CD14-positive monocyte (primary cell): ENCODE measurements around the gene DTWD2. TPM values are rescaled to one million over a fixed set of nuclear protein-coding genes. Genes with fewer than 3 reads are reported as not detected.
"Not testable (repeated sequence)": the region's sequence is repeated elsewhere in the genome, so short reads cannot be mapped to it uniquely, and the experiment has no call there.

ENCODE experiments used
- DNase-seq, 3 donors: peaks; one replicate each; pipeline ENCODE4 v3.0.0-alpha.2; 2011 to 2022
- H2AFZ ChIP-seq: 2 replicates; pipeline ENCODE4 v1.6.0; 2012; ENCODE audit warnings: mild to moderate bottlenecking, low read depth, low read length, inconsistent platforms; ENCODE audit not compliant: insufficient read depth, poor library complexity, severe bottlenecking
- H3K27ac ChIP-seq, 2 donors: 1 replicate in 1 of 2; 2 replicates in 1 of 2; pipeline ENCODE4 v1.5.1; 2012 to 2013; ENCODE audit warnings: low read length in 2 of 2, control low read depth in 1 of 2, inconsistent platforms in 1 of 2, low read depth in 1 of 2, mild to moderate bottlenecking in 1 of 2
- H3K27me3 ChIP-seq, 2 donors: one replicate each; pipeline versions ENCODE4 v1.6.0 to v1.6.1; 2011 to 2013; ENCODE audit warnings: low read length in 2 of 2; ENCODE audit not compliant: control insufficient read depth in 2 of 2, insufficient read depth in 2 of 2
- H3K36me3 ChIP-seq, 2 donors: replicated peaks in 1 of 2; 1 replicate in 1 of 2; 2 replicates in 1 of 2; pipeline versions ENCODE4 v1.5.1 to v1.6.1; 2012 to 2013; ENCODE audit warnings: low read length in 2 of 2, control low read depth in 1 of 2, inconsistent platforms in 1 of 2, mild to moderate bottlenecking in 1 of 2; ENCODE audit not compliant: insufficient read depth in 2 of 2, control insufficient read depth in 1 of 2
- H3K4me1 ChIP-seq, 2 donors: 1 replicate in 1 of 2; 2 replicates in 1 of 2; pipeline versions ENCODE4 v1.5.1 to v1.6.1; 2012 to 2013; ENCODE audit warnings: low read length in 2 of 2, control low read depth in 1 of 2, inconsistent platforms in 1 of 2, mild to moderate bottlenecking in 1 of 2, moderate library complexity in 1 of 2; ENCODE audit not compliant: insufficient read depth in 2 of 2, control insufficient read depth in 1 of 2
- H3K4me2 ChIP-seq: replicated peaks from 2 replicates; pipeline ENCODE3; 2012; ENCODE audit warnings: low read length, moderate library complexity, mild to moderate bottlenecking; ENCODE audit not compliant: poor library complexity, severe bottlenecking; ENCODE audit errors: extremely low read depth
- H3K4me3 ChIP-seq, 3 experiments: fragments of 200-600 bp in 1 of 3; sonication (generic) in 1 of 3; replicated peaks in 1 of 3; 1 replicate in 2 of 3; 2 replicates in 1 of 3; pipeline ENCODE4 v1.5.1; 2011 to 2013; ENCODE audit warnings: low read length in 3 of 3, mild to moderate bottlenecking in 3 of 3, control low read depth in 2 of 3, low read depth in 2 of 3, inconsistent platforms in 1 of 3, moderate library complexity in 1 of 3
- H3K79me2 ChIP-seq: 2 replicates; pipeline ENCODE4 v1.6.0; 2012; ENCODE audit warnings: mild to moderate bottlenecking, control low read depth, inconsistent platforms, low read length, moderate library complexity; ENCODE audit not compliant: insufficient read depth
- H3K9ac ChIP-seq: 2 replicates; pipeline ENCODE4 v1.6.0; 2017; ENCODE audit warnings: low read length, mild to moderate bottlenecking; ENCODE audit not compliant: insufficient read depth, poor library complexity, severe bottlenecking
- H3K9me3 ChIP-seq, 2 donors: replicated peaks in 1 of 2; 1 replicate in 1 of 2; 2 replicates in 1 of 2; pipeline versions ENCODE4 v1.5.1 to v1.6.1; 2012 to 2013; ENCODE audit warnings: low read length in 2 of 2, control low read depth in 1 of 2; ENCODE audit not compliant: control insufficient read depth in 1 of 2, insufficient read depth in 1 of 2
- H4K20me1 ChIP-seq: 2 replicates; pipeline ENCODE4 v1.6.0; 2012; ENCODE audit warnings: mild to moderate bottlenecking, low read length, control low read depth, moderate library complexity; ENCODE audit not compliant: insufficient read depth
- H3K27ac Mint-ChIP-seq, 7 donors: one replicate each; pipeline ENCODE4 v1.8.0; 2020; ENCODE audit warnings: mild to moderate bottlenecking in 7 of 7, mixed read lengths in 7 of 7, moderate library complexity in 6 of 7, inconsistent platforms in 2 of 7
- H3K27me3 Mint-ChIP-seq, 3 donors: one replicate each; pipeline ENCODE4 v1.8.0; 2021 to 2022; ENCODE audit warnings: low read depth in 3 of 3, mild to moderate bottlenecking in 3 of 3, mixed read lengths in 3 of 3, moderate library complexity in 3 of 3, inconsistent platforms in 1 of 3
- H3K36me3 Mint-ChIP-seq, 2 donors: one replicate each; pipeline ENCODE4 v1.8.0; 2020; ENCODE audit warnings: mixed read lengths in 2 of 2, inconsistent platforms in 1 of 2, mild to moderate bottlenecking in 1 of 2
- H3K4me1 Mint-ChIP-seq: one replicate; pipeline ENCODE4 v1.8.0; 2020; ENCODE audit warnings: mild to moderate bottlenecking, mixed read lengths
- H3K4me3 Mint-ChIP-seq, 2 donors: one replicate each; pipeline ENCODE4 v1.8.0; 2020; ENCODE audit warnings: mild to moderate bottlenecking in 2 of 2, mixed read lengths in 2 of 2, moderate library complexity in 1 of 2
- H3K9me3 Mint-ChIP-seq, 7 donors: one replicate each; pipeline ENCODE4 v1.8.0; 2020 to 2022; ENCODE audit warnings: mixed read lengths in 7 of 7, mild to moderate bottlenecking in 6 of 7, moderate library complexity in 6 of 7, inconsistent platforms in 2 of 7
- CTCF ChIP-seq: fragments of 200-600 bp; IDR thresholded peaks from one replicate; pipeline ENCODE4 v1.8.0; 2022; ENCODE audit warnings: antibody characterized with exemption, mild to moderate bottlenecking
- WGBS: methylation state at CpG from one replicate; pipeline ENCODE4 v1.1.5; 2013; ENCODE audit warnings: missing lambda C conversion rate; ENCODE audit not compliant: insufficient coverage; 5-methylcytosine and 5-hydroxymethylcytosine counted together
- intact Hi-C, 2 donors: fragments of 100-400 bp; cut with micrococcal nuclease; formaldehyde crosslinking; loops; one replicate each; pipeline versions ENCODE4 v1.15.0 to v1.15.1; 2023
- polyA plus RNA-seq, 3 donors: library from polyadenylated mRNA; depleted of rRNA in 1 of 3; unstranded in 2 of 3; stranded (reverse) in 1 of 3; fragments of 300-500 nt in 2 of 3; fragments of >200 nt in 1 of 3; fragmentation: Illumina TruSeq in 2 of 3; gene quantifications; 1 replicate in 2 of 3; 2 replicates in 1 of 3; pipeline ENCODE4 v1.2.3, GENCODE V29; 2012 to 2021

Gene DTWD2
- polyA plus RNA-seq, 3 donors = 1.2 to 2.7 (median 2.5) TPM

GRCh38 chr5:118857700-118858099 is 130.6 kb downstream of the DTWD2 start:
- H3K4me2 ChIP-seq = no peak overlapping the region
- no peaks in the 10 kb centered on the region for H3K27me3 ChIP-seq
- H2AFZ ChIP-seq = no peak overlapping the region
- H3K4me1 ChIP-seq = no peaks in the 10 kb centered on the region
- H3K4me3 ChIP-seq = no peak overlapping the region
- H3K36me3 Mint-ChIP-seq = no peaks in the 10 kb centered on the region
- no peaks in the 10 kb centered on the region for H3K27me3 Mint-ChIP-seq
- no peak overlapping the region for H3K4me3 Mint-ChIP-seq
- H3K4me1 Mint-ChIP-seq = peaks cover 3% of the 10 kb centered on the region
- H3K27ac Mint-ChIP-seq = no peak overlapping the region
- intact Hi-C loops = no loop called here
- DNase-seq = peak in 1 of 3 donors; percentile 3
- no peak overlapping the region for H3K27ac ChIP-seq
- H3K36me3 ChIP-seq = no peaks in the 10 kb centered on the region
- H3K9me3 Mint-ChIP-seq = peaks cover 0 to 2% (median 0%) of the 10 kb centered on the region in 7 donors
- H3K9me3 ChIP-seq = no peaks in the 10 kb centered on the region
- no peaks in the 10 kb centered on the region for H3K79me2 ChIP-seq
- no peak for TF ChIP-seq CTCF
- no peaks in the 10 kb centered on the region for H4K20me1 ChIP-seq
- no peak overlapping the region for H3K9ac ChIP-seq
- WGBS = no CpG with 5 or more reads among the region's 3 CpGs

- Histone ChIP-seq H3K27ac (no peak overlapping the region), H3K27me3 (no peaks in the 10 kb centered on the region), H2AFZ (no peak overlapping the region), H3K79me2 (no peaks in the 10 kb centered on the region), H3K9me3 (peaks cover 14% of the 10 kb centered on the region in 2 donors), H3K4me3 (no peak overlapping the region), H3K9ac (no peak overlapping the region), H4K20me1 (no peaks in the 10 kb centered on the region), H3K4me1 (no peaks in the 10 kb centered on the region), H3K4me2 (no peak overlapping the region), H3K36me3 (no peaks in the 10 kb centered on the region)
- no peaks in the 10 kb centered on the region for H3K36me3 Mint-ChIP-seq
- intact Hi-C loops = no loop called here
- no peak overlapping the region for H3K27ac Mint-ChIP-seq
- H3K4me3 Mint-ChIP-seq = no peak overlapping the region
- DNase-seq = no peak
- 100% methylated on average over 2 of the region's 5 CpGs for WGBS
- TF ChIP-seq CTCF = no peak
- H3K27me3 Mint-ChIP-seq = no peaks in the 10 kb centered on the region
- H3K9me3 Mint-ChIP-seq = peaks cover 6 to 21% (median 15%) of the 10 kb centered on the region in 7 donors
- peaks cover 3% of the 10 kb centered on the region for H3K4me1 Mint-ChIP-seq
These were observed 133.5 kb downstream of the DTWD2 start for GRCh38 chr5:118854819-118855218.

GRCh38 chr5:118851785-118852184 is 136.6 kb downstream of the DTWD2 start:
- H3K27ac Mint-ChIP-seq, H3K27me3 ChIP-seq, H2AFZ ChIP-seq, DNase-seq, H3K36me3 Mint-ChIP-seq, H3K4me2 ChIP-seq, H3K36me3 ChIP-seq, H4K20me1 ChIP-seq, H3K4me3 ChIP-seq, H3K27ac ChIP-seq, H3K27me3 Mint-ChIP-seq, H3K4me3 Mint-ChIP-seq, intact Hi-C loops, H3K4me1 Mint-ChIP-seq, H3K4me1 ChIP-seq, H3K9ac ChIP-seq, H3K79me2 ChIP-seq: not testable (repeated sequence)
- 100% methylated on average over 2 of the region's 4 CpGs for WGBS
- peaks cover 14% of the 10 kb centered on the region in 2 donors for H3K9me3 ChIP-seq
- peaks cover 6 to 23% (median 18%) of the 10 kb centered on the region in 7 donors for H3K9me3 Mint-ChIP-seq
